ENCODE data around the gene CHTOP.

- no peak for TF ChIP-seq POLR2AphosphoS5 (IDR thresholded peaks at IDR 0.05; ENCODE audit: low read depth, low read length)
- TF ChIP-seq RFX5 (IDR thresholded peaks at IDR 0.05; ENCODE audit: low read length) = no peak
- TF ChIP-seq CTCF (IDR thresholded peaks at IDR 0.05) = no peak
- TF ChIP-seq JUND (IDR thresholded peaks at IDR 0.05) = no peak
- no peak for TF ChIP-seq USF2 (IDR thresholded peaks at IDR 0.05; ENCODE audit: borderline replicate concordance, low read depth, low read length)
- TF ChIP-seq EP300 (IDR thresholded peaks at IDR 0.05; ENCODE audit: borderline replicate concordance in 1 of 2, low read depth in 1 of 2, low read length in 1 of 2) = no peak
- TF ChIP-seq MAX (IDR thresholded peaks at IDR 0.05; ENCODE audit: low read depth) = no peak
- TF ChIP-seq NFIC (IDR thresholded peaks at IDR 0.05; ENCODE audit: borderline replicate concordance) = no peak
- TF ChIP-seq CHD2 (IDR thresholded peaks at IDR 0.05; ENCODE audit: low read length, partially characterized antibody) = no peak
These were observed 31.1 kb upstream of the CHTOP start for GRCh38 chr1:153602749-153603148.
